Epithelial cell of proximal tubule (primary cell): ENCODE measurements around the gene VGLL1. TPM values are rescaled to one million over a fixed set of nuclear protein-coding genes. Genes with fewer than 3 reads are reported as not detected.

Experiments used
- DNase-seq: peaks from one replicate; pipeline ENCODE4 v3.0.0-alpha.2; 2011; ENCODE audit warnings: low read depth
- H3K4me3 ChIP-seq: 2 replicates; pipeline ENCODE4 v1.5.1; 2011; ENCODE audit warnings: low read depth, mild to moderate bottlenecking, low read length
- CTCF ChIP-seq: conservative IDR thresholded peaks from 2 replicates; pipeline ENCODE4 v1.5.1; 2012; ENCODE audit warnings: low read depth, mild to moderate bottlenecking, low read length
- total RNA-seq: library from RNA; depleted of rRNA; stranded (reverse); fragments of >200 nt; gene quantifications from 2 replicates; pipeline ENCODE4 v1.2.3, GENCODE V29; 2015

Gene VGLL1
- total RNA-seq, 1 donor from 2014 or later = 7.8 TPM

- no peak overlapping the region for H3K4me3 ChIP-seq
- TF ChIP-seq CTCF = no peak
- no peak for DNase-seq
Measured at GRCh38 chrX:136528645-136529315, 3.2 kb upstream of the VGLL1 start.

DNA sequence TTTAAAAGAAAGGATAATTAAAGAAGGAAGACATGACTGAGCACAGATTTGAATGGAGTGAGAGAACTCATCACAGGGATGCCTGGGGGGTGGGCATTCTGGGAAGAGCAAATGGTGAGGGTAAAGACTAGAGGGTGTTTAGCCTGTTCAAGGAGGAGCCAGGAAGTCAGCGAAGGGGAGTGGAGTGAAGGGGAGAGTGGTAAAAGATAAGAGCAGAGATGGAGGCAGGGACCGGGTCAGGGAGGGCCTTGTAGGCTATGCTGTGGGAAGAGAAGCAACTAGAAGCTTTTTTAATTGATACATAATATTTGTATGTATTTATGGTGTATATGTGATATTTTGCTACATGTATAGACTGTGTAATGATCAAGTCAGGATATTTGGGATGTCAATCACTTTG, 2.2 kb upstream of the VGLL1 start:
- no peak for TF ChIP-seq CTCF
- DNase-seq = no peak
- H3K4me3 ChIP-seq = no peak overlapping the region

DNA sequence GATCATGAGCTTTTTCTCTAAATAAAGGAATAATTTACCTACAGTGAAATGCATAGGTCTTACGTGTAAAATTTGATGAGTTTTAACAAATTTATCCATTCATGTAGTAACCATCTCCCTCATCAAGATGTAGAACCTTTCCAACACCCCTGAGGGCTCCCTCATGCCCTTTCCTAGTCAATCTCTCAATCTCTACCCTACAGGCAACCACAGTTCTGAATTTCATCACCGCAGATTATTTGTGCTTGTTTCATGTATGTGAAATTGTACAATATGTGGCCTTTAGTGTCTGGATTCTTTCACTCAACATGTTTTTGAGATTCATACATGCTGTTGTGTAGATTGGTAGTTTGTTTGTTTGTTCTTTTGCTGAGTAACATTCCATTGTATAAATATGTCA, 2.1 kb downstream of the VGLL1 start:
- DNase-seq = no peak
- H3K4me3 ChIP-seq = no peak overlapping the region
- TF ChIP-seq CTCF = no peak

- TF ChIP-seq CTCF = no peak
Measured at GRCh38 chrX:136538811-136539210, 6.8 kb downstream of the VGLL1 start.

GRCh38 chrX:136540226-136540625, 8.2 kb downstream of the VGLL1 start:
- H3K4me3 ChIP-seq = no peak overlapping the region
- no peak for TF ChIP-seq CTCF
- DNase-seq = no peak

More at GRCh38 chrX:136538811-136539210, 6.8 kb downstream of the VGLL1 start:
- no peak overlapping the region for H3K4me3 ChIP-seq
- DNase-seq = no peak

GRCh38 chrX:136541294-136541693, 9.3 kb downstream of the VGLL1 start:
- no peak for DNase-seq
- no peak for TF ChIP-seq CTCF
- H3K4me3 ChIP-seq = no peak overlapping the region

DNA sequence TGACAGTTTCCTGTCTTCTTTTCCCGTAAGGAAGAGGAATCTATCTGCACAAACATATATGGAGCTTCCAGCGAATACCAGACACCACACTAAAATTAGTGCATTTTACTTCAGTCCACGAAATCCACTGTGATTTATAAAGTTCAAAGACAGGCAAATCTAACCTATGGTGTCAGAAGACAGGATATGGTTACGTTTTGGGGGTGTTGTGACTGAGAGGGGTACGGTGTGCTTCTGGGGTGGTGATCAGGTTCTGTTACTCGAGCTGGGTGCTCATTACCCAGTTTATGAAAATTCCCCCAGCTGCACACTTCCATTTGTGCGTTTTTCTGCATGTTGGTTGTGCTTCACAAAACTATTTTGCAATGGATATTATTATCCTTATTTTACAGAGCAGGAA, 10.3 kb downstream of the VGLL1 start:
- H3K4me3 ChIP-seq = no peak overlapping the region
- no peak for TF ChIP-seq CTCF
- no peak for DNase-seq
